NCI-H526 treated with DMSO at 0.1 percent for 48 hours (cell line): ENCODE results near the gene METTL9.
A peak's percentile ranks its signal among the peaks of the same experiment; 100 is the strongest.
"Not testable (repeated sequence)": the region's sequence is repeated elsewhere in the genome, so short reads cannot be mapped to it uniquely, and the experiment has no call there.

Experiments used
- DNase-seq: peaks from one replicate; lab custom pipeline; 2025; lab: John Stamatoyannopoulos, UW

The METTL9 gene

DNA sequence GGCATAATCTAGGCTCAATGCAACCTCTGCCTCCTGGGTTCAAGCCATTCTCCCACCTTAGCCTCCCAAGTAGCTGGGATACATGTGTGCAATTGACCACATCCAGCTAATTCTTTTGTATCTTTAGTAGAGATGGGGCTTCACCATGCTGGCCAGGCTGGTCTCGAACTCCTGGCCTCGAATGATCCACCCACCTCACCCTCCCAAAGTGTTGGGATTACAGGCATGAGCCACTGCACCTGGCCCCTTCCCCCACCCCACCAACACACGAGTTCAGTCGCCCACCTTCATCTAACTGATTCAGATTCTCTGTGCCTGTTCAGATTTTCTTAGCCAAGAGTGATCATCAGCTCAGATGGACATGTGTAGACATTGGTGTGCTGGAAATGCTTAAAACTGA is 25.0 kb upstream of the METTL9 start:
- no peak for DNase-seq

- not testable (repeated sequence) for DNase-seq
These were observed 23.1 kb upstream of the METTL9 start for GRCh38 chr16:21576323-21576722.

DNA sequence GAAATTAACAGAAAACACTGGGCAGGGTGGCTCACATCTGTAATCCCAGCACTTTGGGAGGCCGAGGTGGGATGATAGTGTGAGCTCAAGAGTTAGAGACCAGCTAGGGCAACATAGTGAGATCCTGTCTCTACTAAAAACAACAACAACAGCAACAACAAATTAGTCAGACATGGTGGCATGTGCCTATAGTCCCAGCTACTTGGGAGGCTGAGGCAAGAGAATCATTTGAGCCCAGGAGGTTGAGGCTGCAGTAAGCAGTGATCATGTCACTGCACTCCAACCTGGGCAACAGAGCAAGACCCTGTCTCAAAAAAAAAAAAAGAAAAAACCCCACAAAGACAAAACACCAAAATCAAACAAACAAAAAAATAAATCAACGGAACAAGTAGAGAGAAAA is 21.9 kb upstream of the METTL9 start:
- not testable (repeated sequence) for DNase-seq

GRCh38 chr16:21578311-21578710 is 21.1 kb upstream of the METTL9 start:
- DNase-seq: not testable (repeated sequence)

DNA sequence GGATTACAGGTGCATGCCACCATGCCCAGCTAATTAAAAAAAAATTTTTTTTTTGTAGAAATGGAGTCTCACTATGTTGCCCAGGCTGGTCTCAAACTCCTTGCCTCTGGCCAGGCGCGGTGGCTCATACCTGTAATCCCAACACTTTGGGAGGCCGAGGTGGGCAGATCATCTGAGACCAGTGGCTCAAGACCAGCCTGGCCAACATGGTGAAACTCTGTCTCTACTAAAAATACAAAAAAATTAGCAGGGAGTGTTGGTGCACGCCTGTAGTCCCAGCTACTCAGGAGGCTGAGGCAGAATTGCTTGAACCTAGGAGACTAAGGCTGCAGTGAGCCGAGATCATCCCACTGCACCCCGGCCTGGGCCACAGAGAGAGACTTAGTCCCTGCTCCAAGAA is 19.2 kb upstream of the METTL9 start:
- DNase-seq: not testable (repeated sequence)

DNA sequence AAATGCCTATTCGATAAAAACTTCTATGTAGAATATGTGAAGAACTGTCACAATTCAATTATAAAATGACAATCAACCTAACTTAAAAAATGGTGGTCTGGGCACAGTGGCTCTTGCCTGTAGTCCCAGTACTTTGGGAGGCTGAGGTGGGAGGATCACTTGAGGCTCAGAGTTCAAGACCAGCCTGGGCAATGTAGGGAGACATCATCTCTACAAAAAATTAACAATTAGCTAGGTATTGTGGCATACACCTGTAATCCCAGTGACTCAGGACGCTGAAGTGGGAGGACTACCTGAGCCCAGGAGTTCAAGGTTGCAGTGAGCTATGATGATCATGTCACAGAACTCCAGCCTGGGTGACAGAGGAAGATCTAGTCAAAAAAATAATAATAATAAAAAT is 18.6 kb upstream of the METTL9 start:
- DNase-seq: no peak

GRCh38 chr16:21584817-21585216 is 14.6 kb upstream of the METTL9 start:
- no peak for DNase-seq

DNA sequence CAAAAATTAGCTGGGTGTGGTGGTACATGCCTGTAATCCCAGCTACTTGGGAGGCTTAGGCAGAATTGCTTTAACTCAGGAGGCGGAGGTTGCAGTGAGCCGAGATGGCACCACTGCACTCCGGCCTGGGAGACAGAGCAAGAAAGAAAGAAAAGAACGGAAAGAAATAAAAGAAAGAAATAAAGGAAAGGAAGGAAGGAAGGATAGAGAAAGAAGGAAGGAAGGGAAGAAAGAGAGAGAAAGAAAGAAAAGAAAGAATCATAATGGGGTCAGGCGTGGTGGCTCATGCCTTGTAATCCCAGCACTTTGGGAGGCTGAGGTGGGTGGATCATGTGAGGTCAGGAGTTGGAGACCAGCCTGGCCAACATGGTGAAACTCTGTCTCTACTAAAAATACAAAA is 10.8 kb upstream of the METTL9 start:
- DNase-seq: not testable (repeated sequence)

DNA sequence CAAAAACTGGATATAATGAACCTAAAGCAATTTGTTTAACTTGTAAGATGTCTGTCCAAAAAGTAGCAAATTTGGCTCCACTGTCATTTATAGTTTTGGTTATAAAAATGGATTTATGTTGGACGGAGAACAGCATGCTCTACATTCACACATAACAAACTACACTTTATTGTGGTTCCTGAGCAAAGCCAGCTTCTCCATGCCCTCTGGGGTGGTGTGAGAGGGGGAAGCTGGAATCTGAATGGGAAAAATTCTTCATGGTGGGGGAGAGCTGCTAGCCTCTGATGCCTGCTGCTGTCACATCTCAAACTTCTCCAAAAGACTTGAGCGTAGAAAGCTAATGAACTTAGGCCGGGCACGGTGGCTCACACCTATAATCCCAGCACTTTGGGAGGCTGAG is 9.8 kb upstream of the METTL9 start:
- no peak for DNase-seq

DNA sequence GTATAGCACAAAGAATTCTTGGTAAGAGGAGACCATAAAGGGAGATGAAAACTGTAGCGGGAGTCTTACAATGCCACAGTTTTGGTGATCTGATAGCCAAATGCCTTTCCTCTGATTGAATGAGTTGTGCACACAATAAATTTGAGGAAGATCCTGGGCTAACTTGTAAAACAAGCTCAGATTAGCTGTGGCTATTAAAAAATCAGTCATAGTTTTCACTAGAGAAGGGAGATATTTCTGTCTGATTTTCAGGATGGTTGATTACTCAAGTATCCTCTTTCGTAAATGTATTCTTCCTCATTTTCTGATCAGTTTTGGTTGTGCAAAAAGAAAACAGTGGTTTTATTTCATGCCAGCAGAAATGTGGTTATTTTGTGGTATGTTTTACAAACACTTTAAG is 9.1 kb upstream of the METTL9 start:
- no peak for DNase-seq

DNA sequence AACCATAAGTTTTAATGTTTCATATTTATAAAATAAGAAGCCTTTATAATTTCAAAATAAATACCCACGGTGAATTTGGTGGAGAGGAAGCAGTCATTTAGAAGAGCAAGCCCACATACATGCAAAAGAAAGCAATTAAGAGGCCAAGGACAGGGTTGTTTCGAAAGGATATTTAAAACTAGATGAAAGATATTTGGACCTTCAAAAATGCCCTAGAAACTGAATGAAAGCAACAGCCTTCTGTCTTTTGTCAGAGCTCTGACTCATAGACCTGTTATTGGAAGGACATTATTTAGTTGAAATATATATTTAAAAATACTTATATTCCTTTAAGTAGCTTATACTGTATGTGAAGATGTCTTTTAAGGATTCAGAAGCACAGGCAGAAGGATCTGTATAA is 8.6 kb upstream of the METTL9 start:
- DNase-seq: no peak

- DNase-seq: no peak
These were observed 7.2 kb upstream of the METTL9 start for GRCh38 chr16:21592191-21592590.

DNA sequence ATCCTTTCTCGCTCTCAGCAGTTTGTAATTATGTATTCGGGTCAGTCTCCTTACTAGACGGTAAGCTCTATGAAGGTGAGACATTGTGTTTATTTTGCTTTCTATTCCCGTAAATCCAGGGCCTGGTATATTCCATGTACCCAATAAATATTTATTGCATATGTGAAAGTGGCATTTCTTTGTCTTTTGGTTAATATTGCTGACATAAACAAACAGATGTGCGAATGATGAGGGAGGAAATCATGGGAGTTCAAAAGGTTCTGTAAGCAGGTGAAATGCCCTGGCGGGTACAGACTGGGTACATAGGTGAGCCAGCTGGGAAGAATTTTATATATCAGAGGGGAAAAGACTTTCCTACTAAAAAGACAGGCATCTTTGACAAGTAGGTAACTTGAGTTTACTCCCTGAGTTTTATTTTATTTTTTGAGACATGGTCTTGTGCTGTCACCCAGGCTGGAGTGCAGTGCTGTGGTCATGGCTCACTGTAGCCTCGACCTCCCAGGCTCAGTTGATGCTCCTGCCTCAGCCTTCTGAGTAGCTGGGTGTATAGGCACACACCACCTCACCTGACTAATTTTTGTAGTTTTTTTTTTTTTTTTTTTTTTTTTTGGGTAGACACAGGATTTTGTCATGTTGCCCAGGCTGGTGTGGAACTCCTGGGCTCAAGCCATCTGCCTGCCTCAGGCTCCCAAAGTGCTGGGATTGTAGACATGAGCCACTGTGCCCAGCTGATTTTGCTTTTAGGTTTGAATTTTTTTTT is 5.7 kb upstream of the METTL9 start:
- no peak for DNase-seq

- DNase-seq: no peak
These were observed 1.8 kb upstream of the METTL9 start for GRCh38 chr16:21597561-21598030.

DNA sequence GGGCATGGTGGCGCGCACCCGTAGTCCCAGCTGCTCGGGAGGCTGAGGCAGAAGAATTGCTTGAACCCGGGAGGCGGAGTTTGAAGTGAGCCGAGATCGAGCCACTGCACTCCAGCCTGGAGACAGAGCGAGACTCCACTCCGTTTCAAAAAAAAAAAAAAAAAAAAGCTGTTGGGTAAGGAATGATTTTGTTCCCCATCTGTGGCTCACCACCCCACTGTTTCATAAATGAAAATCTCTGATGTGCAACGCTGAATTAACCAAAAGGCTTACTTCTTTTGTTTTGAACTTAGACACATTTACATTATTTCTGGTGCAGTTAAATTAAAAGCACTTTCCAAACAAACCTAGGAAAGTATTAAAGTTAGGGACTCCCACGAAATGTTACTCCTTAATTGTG is 1.2 kb upstream of the METTL9 start:
- DNase-seq: no peak

DNA sequence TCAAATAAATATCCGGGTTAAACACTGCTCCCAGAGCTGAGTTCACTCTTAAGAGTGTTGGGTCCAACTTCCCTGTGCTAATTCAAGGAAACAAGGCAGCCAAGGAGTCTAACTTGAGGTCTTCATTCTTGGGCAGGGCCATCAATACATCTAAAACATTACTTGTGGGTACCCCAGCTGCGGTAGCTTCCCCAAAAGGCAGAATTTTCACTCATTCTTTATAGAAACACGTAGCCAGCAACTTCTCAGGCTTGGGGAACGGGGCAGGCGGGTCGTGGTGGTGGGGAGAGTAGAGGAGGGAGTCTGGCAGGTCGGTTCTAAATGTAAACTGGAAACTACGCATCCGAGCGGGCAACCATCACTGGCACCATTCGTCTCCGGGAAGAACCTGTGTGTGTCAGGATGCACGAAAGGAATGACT is 666 bp upstream of the METTL9 start:
- no peak for DNase-seq

DNA sequence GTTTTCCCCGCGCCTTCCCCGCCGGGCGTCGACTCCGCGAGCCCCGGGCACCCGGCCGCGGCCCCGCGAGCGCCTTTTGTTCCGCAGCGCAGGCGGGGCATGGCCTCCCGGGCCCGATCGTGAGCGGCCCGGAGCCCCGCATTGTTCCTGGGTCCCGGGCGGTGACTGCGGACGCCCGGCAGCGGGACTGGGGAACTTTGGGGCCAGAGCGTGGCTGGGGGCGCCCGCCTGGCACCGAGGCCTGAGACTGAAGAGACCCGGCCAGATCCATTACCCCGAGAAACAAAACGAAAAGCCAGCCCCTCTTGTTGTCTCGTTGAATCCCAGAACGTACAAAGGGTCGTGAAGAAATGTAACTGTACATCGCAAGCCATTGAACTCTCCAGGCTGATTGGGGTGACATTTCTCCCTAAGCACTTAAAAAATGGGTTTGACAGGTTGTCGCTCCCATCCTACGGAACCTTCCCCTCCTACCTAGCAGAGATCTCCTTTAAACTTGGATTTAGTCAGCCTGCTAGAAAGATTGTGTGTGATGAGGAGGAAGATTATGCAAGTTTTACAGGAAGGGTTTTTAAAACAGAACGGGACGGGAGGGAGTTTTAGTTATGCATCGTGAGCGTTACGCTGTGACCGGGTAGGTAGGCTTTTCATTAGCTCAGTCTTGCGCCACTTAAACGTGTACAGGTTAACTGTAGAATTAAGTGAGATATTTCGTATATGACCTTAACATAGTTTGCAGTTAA is 825 bp downstream of the METTL9 start:
- DNase-seq: peak; percentile 40

- DNase-seq: no peak
These were observed 3.4 kb downstream of the METTL9 start for GRCh38 chr16:21602785-21603184.

DNA sequence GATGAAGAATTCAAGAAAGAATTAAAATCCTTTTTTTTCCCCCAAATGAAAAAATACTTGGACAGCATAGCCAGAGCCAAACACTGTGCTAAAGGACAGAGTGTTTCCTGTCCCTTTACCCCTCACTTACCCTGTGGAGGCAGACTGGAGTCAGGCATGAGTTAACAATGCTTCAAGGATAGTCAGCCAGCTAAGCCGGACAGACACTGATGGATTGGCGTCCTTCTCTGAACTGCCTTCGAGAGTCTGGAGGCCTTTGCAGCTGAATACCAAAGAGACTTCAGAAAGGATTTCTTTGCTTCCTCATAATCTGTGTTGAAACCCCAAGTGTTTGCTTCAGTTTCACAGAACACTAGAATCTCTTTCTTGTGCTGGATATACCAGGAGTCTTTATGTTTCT is 4.6 kb downstream of the METTL9 start:
- no peak for DNase-seq

DNA sequence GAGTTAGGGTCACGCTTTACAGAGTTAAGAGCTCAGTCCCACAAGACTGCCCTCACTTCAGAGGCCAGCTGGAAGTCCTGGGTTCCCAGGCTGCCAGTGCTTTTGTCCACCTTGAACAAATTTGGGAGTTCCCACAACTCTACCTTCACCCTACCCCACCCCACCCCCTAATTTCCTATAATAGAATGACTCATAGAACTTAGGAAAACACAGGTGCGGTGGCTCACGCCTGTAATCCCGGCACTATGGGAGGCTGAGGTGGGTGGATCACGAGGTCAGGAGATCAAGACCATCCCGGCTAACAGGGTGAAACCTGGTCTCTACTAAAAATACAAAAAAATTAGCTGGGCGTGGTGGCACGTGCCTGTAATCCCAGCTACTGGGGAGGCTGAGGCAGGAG is 6.5 kb downstream of the METTL9 start:
- not testable (repeated sequence) for DNase-seq

GRCh38 chr16:21608639-21609328 is 9.4 kb downstream of the METTL9 start:
- DNase-seq: no peak

DNA sequence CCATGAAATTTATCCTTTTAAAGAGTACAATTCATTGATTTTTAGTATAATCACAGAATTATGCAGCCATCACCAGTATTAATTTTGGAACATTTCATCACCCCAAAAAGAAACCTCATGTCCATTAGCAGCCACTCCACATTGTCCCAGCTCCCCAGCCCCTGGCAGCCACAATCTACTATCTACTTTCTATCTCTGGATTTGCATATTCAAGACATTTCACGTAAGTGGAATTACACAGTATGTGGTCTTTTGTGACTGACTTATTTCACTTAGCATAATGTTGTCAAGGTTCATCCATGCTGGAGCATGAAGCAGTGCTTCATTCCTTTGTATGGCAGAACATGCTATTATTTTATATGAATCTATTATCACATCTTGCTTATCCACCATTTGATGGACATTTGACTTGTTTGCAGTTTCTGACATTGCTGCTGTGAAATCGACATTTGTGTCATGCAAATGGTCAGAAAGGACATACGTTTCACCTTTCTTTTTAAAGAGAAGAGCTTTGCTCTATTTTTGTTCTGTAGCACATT is 10.7 kb downstream of the METTL9 start:
- peak; percentile 59 for DNase-seq

- DNase-seq: no peak
These were observed 11.4 kb downstream of the METTL9 start for GRCh38 chr16:21610766-21611165.
